ENCODE measurements around the gene ERMARD. TPM values are rescaled to one million over a fixed set of nuclear protein-coding genes. Genes with fewer than 3 reads are reported as not detected.
A peak's percentile ranks its signal among the peaks of the same experiment; 100 is the strongest.

Gene ERMARD
- total and polyA plus RNA-seq, 8 donors, result 16.8 to 56.1 (median 44.9) TPM

- Histone ChIP-seq H3K27ac (no peak overlapping the region), H3K36me3 (no peaks in the 10 kb centered on the region), H3K4me1 (peaks cover 3 to 17% of the 10 kb centered on the region in 2 donors), H3K9me3 (no peaks in the 10 kb centered on the region), H3K4me3 (no peak overlapping the region), H3K27me3 (peaks cover 0 to 23% of the 10 kb centered on the region in 2 donors)
- DNase-seq, result no peak
- ATAC-seq, result no peak
- no peak for TF ChIP-seq CTCF (IDR thresholded peaks at IDR 0.05)
- intact Hi-C loops (cut with DNase I), result no loop called here
Measured at GRCh38 chr6:169791721-169792131, 40.3 kb downstream of the ERMARD start.

GRCh38 chr6:169792306-169793015, 41.0 kb downstream of the ERMARD start:
- intact Hi-C loops (cut with DNase I), result no loop called here
- DNase-seq, result peak in 1 of 4 donors; percentile 58
- Histone ChIP-seq H3K27ac (no peak overlapping the region), H3K4me3 (no peak overlapping the region), H3K4me1 (peaks cover 3 to 17% of the 10 kb centered on the region in 2 donors), H3K36me3 (no peaks in the 10 kb centered on the region), H3K27me3 (peaks cover 0 to 23% of the 10 kb centered on the region in 2 donors), H3K9me3 (no peaks in the 10 kb centered on the region)
- TF ChIP-seq CTCF (IDR thresholded peaks at IDR 0.05), result no peak
- ATAC-seq, result no peak

- intact Hi-C loops (cut with DNase I), result no loop called here
- Histone ChIP-seq H3K27ac (no peak overlapping the region), H3K9me3 (no peaks in the 10 kb centered on the region), H3K27me3 (peaks cover 0 to 23% of the 10 kb centered on the region in 2 donors), H3K4me1 (peaks cover 3 to 17% of the 10 kb centered on the region in 2 donors), H3K36me3 (no peaks in the 10 kb centered on the region), H3K4me3 (no peak overlapping the region)
- peak in 1 of 4 donors; percentile 67 for DNase-seq
- no peak for ATAC-seq
- TF ChIP-seq CTCF (IDR thresholded peaks at IDR 0.05), result no peak
Measured at GRCh38 chr6:169793408-169793807, 42.0 kb downstream of the ERMARD start.

- DNase-seq, result peak in 1 of 4 donors; percentile 62
- Histone ChIP-seq H3K36me3 (no peaks in the 10 kb centered on the region), H3K9me3 (no peaks in the 10 kb centered on the region), H3K27me3 (peaks cover 0 to 15% of the 10 kb centered on the region in 2 donors), H3K4me1 (peaks cover 3 to 15% of the 10 kb centered on the region in 2 donors), H3K27ac (no peak overlapping the region), H3K4me3 (no peak overlapping the region)
- no peak for ATAC-seq
- intact Hi-C loops (cut with DNase I), result no loop called here
- TF ChIP-seq CTCF (IDR thresholded peaks at IDR 0.05), result no peak
Measured at GRCh38 chr6:169794317-169795055, 43.1 kb downstream of the ERMARD start.

GRCh38 chr6:169795196-169795595, 43.8 kb downstream of the ERMARD start:
- DNase-seq (no peak), ATAC-seq (no peak)
- peaks cover 0 to 13% of the 10 kb centered on the region in 2 donors for H3K4me1 ChIP-seq
- H3K9me3 ChIP-seq, result no peaks in the 10 kb centered on the region
- H3K27me3 ChIP-seq, result peaks cover 0 to 7% of the 10 kb centered on the region in 2 donors
- TF ChIP-seq CTCF (IDR thresholded peaks at IDR 0.05), result no peak
- no peak overlapping the region for H3K4me3 ChIP-seq
- H3K27ac ChIP-seq, result no peak overlapping the region
- intact Hi-C loops (cut with DNase I), result no loop called here
- H3K36me3 ChIP-seq, result no peaks in the 10 kb centered on the region
